Measurements from ENCODE around the gene IRF2BP2.

Gene IRF2BP2

GRCh38 chr1:234568345-234568744 is 41.6 kb downstream of the IRF2BP2 start:
- H4K20me1 ChIP-seq (ENCODE audit: insufficient read depth, low read length), result no peaks in the 10 kb centered on the region
- TF ChIP-seq EZH2 (IDR thresholded peaks at IDR 0.05; ENCODE audit: borderline replicate concordance, low read depth, low read length, severe bottlenecking), result no peak
- no peak for TF ChIP-seq CTCF (IDR thresholded peaks at IDR 0.05; ENCODE audit: borderline replicate concordance, extremely low read depth, low read length, poor library complexity, severe bottlenecking)
- ATAC-seq (ENCODE audit: insufficient read depth, low read depth), result no peak

GRCh38 chr1:234565132-234565531 is 44.8 kb downstream of the IRF2BP2 start:
- Histone ChIP-seq H3K4me3 (ENCODE audit: low read depth in 1 of 2, low read length in 2 of 2) (no peak overlapping the region), H4K20me1 (ENCODE audit: insufficient read depth, low read length) (no peaks in the 10 kb centered on the region), H3K9me3 (ENCODE audit: insufficient read depth, low read length, severe bottlenecking) (no peaks in the 10 kb centered on the region), H2AFZ (ENCODE audit: low read depth, low read length) (no peak overlapping the region), H3K9ac (ENCODE audit: low read depth, low read length) (no peak overlapping the region), H3K36me3 (ENCODE audit: insufficient read depth, low read length) (no peaks in the 10 kb centered on the region), H3K27ac (ENCODE audit: low read length) (no peak overlapping the region), H3K79me2 (ENCODE audit: insufficient read depth, low read length) (no peaks in the 10 kb centered on the region), H3K27me3 (ENCODE audit: insufficient read depth, low read length, poor library complexity) (no peaks in the 10 kb centered on the region), H3K4me1 (ENCODE audit: insufficient read depth, low read length) (no peaks in the 10 kb centered on the region), H3K4me2 (ENCODE audit: insufficient read depth, low read length) (no peak overlapping the region)
- ATAC-seq (ENCODE audit: insufficient read depth, low read depth), result no peak
- no peak for DNase-seq
- TF ChIP-seq CTCF (IDR thresholded peaks at IDR 0.05; ENCODE audit: borderline replicate concordance, extremely low read depth, low read length, poor library complexity, severe bottlenecking) (no peak), EZH2 (IDR thresholded peaks at IDR 0.05; ENCODE audit: borderline replicate concordance, low read depth, low read length, severe bottlenecking) (no peak)

More at GRCh38 chr1:234568345-234568744, 41.6 kb downstream of the IRF2BP2 start:
- no peak for DNase-seq
- no peak overlapping the region for H3K9ac ChIP-seq (ENCODE audit: low read depth, low read length)
- H3K4me1 ChIP-seq (ENCODE audit: insufficient read depth, low read length), result no peaks in the 10 kb centered on the region
- no peak overlapping the region for H2AFZ ChIP-seq (ENCODE audit: low read depth, low read length)
- no peaks in the 10 kb centered on the region for H3K27me3 ChIP-seq (ENCODE audit: insufficient read depth, low read length, poor library complexity)
- H3K4me2 ChIP-seq (ENCODE audit: insufficient read depth, low read length), result no peak overlapping the region
- H3K4me3 ChIP-seq (ENCODE audit: low read depth in 1 of 2, low read length in 2 of 2), result no peak overlapping the region
- H3K36me3 ChIP-seq (ENCODE audit: insufficient read depth, low read length), result no peaks in the 10 kb centered on the region
- H3K79me2 ChIP-seq (ENCODE audit: insufficient read depth, low read length), result no peaks in the 10 kb centered on the region
- no peak overlapping the region for H3K27ac ChIP-seq (ENCODE audit: low read length)
- H3K9me3 ChIP-seq (ENCODE audit: insufficient read depth, low read length, severe bottlenecking), result no peaks in the 10 kb centered on the region

- ATAC-seq (ENCODE audit: insufficient read depth, low read depth), result no peak
Observed at GRCh38 chr1:234564035-234565029, 45.6 kb downstream of the IRF2BP2 start.

More at GRCh38 chr1:234564035-234565029, 45.6 kb downstream of the IRF2BP2 start:
- Histone ChIP-seq H3K36me3 (ENCODE audit: insufficient read depth, low read length) (no peaks in the 10 kb centered on the region), H3K4me3 (ENCODE audit: low read depth in 1 of 2, low read length in 2 of 2) (no peak overlapping the region), H3K27ac (ENCODE audit: low read length) (no peak overlapping the region), H4K20me1 (ENCODE audit: insufficient read depth, low read length) (no peaks in the 10 kb centered on the region), H3K9me3 (ENCODE audit: insufficient read depth, low read length, severe bottlenecking) (no peaks in the 10 kb centered on the region), H3K79me2 (ENCODE audit: insufficient read depth, low read length) (no peaks in the 10 kb centered on the region), H2AFZ (ENCODE audit: low read depth, low read length) (no peak overlapping the region), H3K9ac (ENCODE audit: low read depth, low read length) (no peak overlapping the region), H3K4me1 (ENCODE audit: insufficient read depth, low read length) (no peaks in the 10 kb centered on the region), H3K4me2 (ENCODE audit: insufficient read depth, low read length) (no peak overlapping the region), H3K27me3 (ENCODE audit: insufficient read depth, low read length, poor library complexity) (no peaks in the 10 kb centered on the region)
- TF ChIP-seq EZH2 (IDR thresholded peaks at IDR 0.05; ENCODE audit: borderline replicate concordance, low read depth, low read length, severe bottlenecking), result no peak
- TF ChIP-seq CTCF (IDR thresholded peaks at IDR 0.05; ENCODE audit: borderline replicate concordance, extremely low read depth, low read length, poor library complexity, severe bottlenecking), result no peak
- no peak for DNase-seq
